Activated naive CD4-positive, alpha-beta T cell treated with anti-CD3 and anti-CD28 coated beads, Interleukin-2, amount 10 ng/mL, durations not matched to agents 7 days and 5 days (primary cell): ENCODE results near the gene SEMA3A.
"Not testable (repeated sequence)": the region's sequence is repeated elsewhere in the genome, so short reads cannot be mapped to it uniquely, and the experiment has no call there.

Experiments used
- CTCF ChIA-PET: fragments of 350-600 bp; sonication (Branson Sonifier 250); formaldehyde crosslinking; loops from one replicate; lab custom pipeline; 2021; ENCODE audit warnings: antibody characterized with exemption; lab: Charles Lee
- DNase-seq: peaks from one replicate; pipeline ENCODE4 v3.0.0-alpha.2; 2020
- H3K27ac Mint-ChIP-seq: one replicate; pipeline ENCODE4 v1.8.0; 2021; ENCODE audit warnings: mild to moderate bottlenecking, moderate library complexity, mixed read lengths
- H3K27me3 Mint-ChIP-seq: one replicate; pipeline ENCODE4 v1.8.0; 2021; ENCODE audit warnings: mild to moderate bottlenecking, mixed read lengths
- H3K36me3 Mint-ChIP-seq: one replicate; pipeline ENCODE4 v1.8.0; 2021; ENCODE audit warnings: mixed read lengths
- H3K4me1 Mint-ChIP-seq: one replicate; pipeline ENCODE4 v1.8.0; 2021; ENCODE audit warnings: mixed read lengths
- H3K4me3 Mint-ChIP-seq: one replicate; pipeline ENCODE4 v1.8.0; 2021; ENCODE audit warnings: mild to moderate bottlenecking, moderate library complexity, mixed read lengths
- H3K9me3 Mint-ChIP-seq: one replicate; pipeline ENCODE4 v1.8.0; 2021; ENCODE audit warnings: mixed read lengths

The SEMA3A gene

DNA sequence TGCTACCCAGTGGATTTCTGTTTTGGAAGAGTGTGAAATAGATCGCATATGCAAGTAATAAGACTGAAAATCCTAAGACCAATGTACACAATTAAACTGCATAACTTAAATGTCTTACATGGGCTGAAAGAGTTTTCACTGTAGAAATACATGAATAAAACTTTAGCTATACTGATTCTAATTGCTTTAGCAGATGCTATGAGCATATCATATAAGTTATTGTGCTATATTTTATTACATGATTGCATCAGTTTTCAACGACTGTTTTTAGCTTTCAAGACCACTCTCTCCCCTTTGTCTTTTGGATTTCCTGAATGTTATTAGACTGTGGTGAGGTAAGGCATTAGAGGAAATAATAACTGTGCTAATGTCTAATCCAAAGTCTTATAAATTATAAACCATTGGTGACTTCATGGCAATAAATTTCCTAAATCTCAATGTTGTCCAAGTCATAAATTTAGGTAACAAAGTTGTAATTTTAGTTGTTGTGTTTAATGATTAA lies 124.5 kb downstream of the SEMA3A start:
- CTCF ChIA-PET = no interaction called here
- Mint-ChIP-seq H3K9me3 (no peaks in the 10 kb centered on the region), H3K27ac (no peak overlapping the region), H3K36me3 (no peaks in the 10 kb centered on the region), H3K4me1 (peaks cover 18% of the 10 kb centered on the region), H3K27me3 (no peaks in the 10 kb centered on the region), H3K4me3 (no peak overlapping the region)
- DNase-seq = no peak

DNA sequence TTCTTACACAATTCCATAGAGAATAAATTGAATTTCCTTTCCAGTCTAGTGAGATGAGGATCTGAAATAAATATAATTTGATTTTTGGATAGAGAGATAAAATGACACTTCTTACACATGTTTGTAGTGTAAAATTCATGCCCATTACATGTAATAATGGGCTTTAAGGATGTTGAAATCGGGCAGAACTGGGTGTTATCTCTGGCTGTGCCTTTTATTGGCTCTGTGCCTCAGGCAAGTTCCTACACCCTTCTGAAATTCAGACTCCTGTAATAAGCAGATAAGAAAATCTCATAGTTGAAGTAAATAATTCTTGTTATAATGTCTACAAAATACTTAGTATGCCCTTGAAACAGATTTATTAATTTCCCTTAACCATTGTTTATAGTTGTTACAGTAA lies 125.6 kb downstream of the SEMA3A start:
- Mint-ChIP-seq H3K36me3 (no peaks in the 10 kb centered on the region), H3K4me3 (no peak overlapping the region), H3K4me1 (peaks cover 15% of the 10 kb centered on the region), H3K27me3 (no peaks in the 10 kb centered on the region), H3K27ac (no peak overlapping the region), H3K9me3 (no peaks in the 10 kb centered on the region)
- DNase-seq = no peak
- CTCF ChIA-PET = no interaction called here

DNA sequence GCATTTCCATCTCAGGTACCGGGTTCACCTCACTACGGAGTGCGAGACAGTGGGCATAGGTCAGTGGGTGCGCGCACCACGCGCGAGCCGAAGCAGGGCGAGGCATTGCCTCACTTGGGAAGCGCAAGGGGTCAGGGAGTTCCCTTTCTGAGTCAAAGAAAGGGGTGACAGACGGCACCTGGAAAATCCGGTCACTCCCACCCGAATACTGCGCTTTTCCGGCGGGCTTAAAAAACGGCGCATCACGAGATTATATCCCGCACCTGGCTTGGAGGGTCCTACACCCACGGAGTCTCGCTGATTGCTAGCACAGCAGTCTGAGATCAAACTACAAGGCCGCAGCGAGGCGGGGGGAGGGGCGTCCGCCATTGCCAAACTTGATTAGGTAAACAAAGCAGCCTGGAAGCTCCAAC lies 132.1 kb downstream of the SEMA3A start:
- CTCF ChIA-PET, H3K27me3 Mint-ChIP-seq, H3K36me3 Mint-ChIP-seq, H3K27ac Mint-ChIP-seq, DNase-seq, H3K9me3 Mint-ChIP-seq, H3K4me3 Mint-ChIP-seq: not testable (repeated sequence)
- H3K4me1 Mint-ChIP-seq = peaks cover 20% of the 10 kb centered on the region

DNA sequence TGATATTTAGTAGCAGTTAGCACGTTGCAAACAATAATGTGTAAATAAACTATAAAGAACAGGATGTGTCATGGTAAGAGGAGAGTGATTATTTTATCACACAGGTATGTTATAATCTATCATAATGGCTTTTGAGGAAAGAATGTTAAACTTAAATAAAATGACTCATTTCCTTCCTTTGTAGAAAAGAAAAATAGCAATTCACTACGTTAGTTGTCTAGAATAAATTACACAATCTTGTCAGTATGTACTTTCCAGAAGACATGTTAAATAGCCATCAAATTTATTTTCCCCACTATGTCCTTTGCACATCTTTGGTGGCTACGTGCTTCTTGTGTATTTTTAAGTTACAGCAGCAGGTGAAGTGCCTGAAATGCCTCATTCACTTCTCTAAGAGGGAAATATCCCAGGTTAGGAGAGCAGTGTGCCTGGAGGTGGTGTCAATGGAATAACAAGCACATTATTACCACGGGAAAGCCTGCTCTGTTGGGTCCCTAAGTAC lies 133.8 kb downstream of the SEMA3A start:
- Mint-ChIP-seq H3K4me3 (no peak overlapping the region), H3K36me3 (no peaks in the 10 kb centered on the region), H3K4me1 (peaks cover 26% of the 10 kb centered on the region), H3K27ac (no peak overlapping the region), H3K27me3 (no peaks in the 10 kb centered on the region), H3K9me3 (no peaks in the 10 kb centered on the region)
- CTCF ChIA-PET = no interaction called here
- DNase-seq = no peak

DNA sequence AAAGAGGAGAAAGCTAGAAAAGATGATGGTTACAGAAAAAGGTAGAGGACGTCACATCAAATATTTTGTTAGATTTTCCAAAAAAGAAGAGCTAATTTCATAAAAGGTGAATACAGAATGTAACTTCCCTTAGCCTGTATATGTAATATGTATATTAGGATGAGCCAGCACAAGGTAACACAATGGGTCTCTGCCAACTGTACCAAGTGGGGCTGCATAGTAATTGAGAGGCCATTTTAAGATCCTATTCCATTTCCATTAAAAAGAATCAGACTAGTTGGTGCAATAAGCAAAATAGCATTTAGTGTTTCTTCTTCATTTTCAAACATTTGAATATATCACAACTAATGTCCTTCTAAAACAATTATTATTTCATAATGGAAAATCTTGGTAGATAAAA lies 134.6 kb downstream of the SEMA3A start:
- CTCF ChIA-PET = no interaction called here
- Mint-ChIP-seq H3K4me3 (no peak overlapping the region), H3K4me1 (peaks cover 26% of the 10 kb centered on the region), H3K36me3 (peaks cover 3% of the 10 kb centered on the region), H3K9me3 (peaks cover 3% of the 10 kb centered on the region), H3K27me3 (no peaks in the 10 kb centered on the region), H3K27ac (no peak overlapping the region)
- no peak for DNase-seq

DNA sequence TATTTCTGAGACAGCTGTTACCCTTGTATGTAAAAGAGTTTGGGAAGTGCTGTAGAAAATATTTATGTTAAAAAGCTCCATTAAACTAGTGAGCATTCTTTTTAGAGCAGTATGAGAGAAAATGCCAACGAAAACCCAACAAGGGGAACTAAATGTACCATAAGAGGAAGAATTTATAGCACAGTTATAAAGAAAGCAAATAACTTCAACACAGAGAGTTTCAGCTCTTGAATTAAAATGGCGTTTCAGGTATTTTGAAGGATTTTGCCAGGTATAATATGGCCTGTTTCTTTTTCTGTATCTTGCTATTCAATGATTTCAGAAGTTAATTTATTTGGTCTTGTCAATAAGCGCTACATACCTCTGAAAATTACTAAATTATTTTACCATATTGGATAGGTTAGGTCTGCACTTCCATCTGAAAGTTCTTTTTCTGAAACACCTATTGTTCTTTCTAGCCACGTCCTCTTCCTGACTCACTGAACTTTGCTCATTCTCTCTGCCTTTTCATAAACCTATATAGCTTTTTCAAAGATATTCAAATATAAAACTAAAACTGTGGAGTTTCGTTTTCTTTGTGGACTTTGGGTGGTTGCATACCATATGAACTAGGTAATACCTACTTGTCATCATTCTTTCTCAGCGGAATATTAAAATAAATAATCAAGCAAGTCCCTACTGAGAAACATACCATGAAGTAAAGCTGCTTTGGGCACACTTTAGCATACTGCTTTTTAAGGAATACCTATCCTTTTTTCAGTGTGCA lies 136.1 kb downstream of the SEMA3A start:
- CTCF ChIA-PET = no interaction called here
- no peak overlapping the region for H3K27ac Mint-ChIP-seq

DNA sequence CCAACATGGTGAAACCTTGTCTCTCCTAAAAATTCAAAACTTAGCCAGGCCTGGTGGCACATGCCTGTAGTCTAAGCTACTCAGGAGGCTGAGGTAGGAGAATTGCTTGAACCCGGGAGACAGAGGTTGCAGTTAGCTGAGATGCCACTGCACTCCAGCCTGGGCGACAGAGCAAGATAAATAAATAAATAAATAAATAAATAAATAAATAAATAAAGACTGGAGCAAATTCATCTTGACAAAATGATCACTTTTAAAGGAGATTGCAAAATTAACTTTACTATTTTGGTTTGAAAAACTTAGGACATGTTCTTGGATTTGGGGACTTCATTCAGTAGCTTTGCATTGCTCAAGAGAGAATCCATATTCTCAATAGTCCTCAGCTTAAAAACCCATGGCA lies 137.0 kb downstream of the SEMA3A start:
- Mint-ChIP-seq H3K4me1 (peaks cover 26% of the 10 kb centered on the region), H3K27me3 (no peaks in the 10 kb centered on the region), H3K27ac (no peak overlapping the region), H3K36me3 (peaks cover 3% of the 10 kb centered on the region), H3K9me3 (peaks cover 3% of the 10 kb centered on the region), H3K4me3 (no peak overlapping the region)
- CTCF ChIA-PET = no interaction called here
- no peak for DNase-seq

More for the DNA sequence above, 136.1 kb downstream of the SEMA3A start:
- no peak for DNase-seq
- H3K4me1 Mint-ChIP-seq = peaks cover 26% of the 10 kb centered on the region
- H3K4me3 Mint-ChIP-seq = no peak overlapping the region
- H3K36me3 Mint-ChIP-seq = peaks cover 3% of the 10 kb centered on the region
- peaks cover 3% of the 10 kb centered on the region for H3K9me3 Mint-ChIP-seq
- H3K27me3 Mint-ChIP-seq = no peaks in the 10 kb centered on the region

DNA sequence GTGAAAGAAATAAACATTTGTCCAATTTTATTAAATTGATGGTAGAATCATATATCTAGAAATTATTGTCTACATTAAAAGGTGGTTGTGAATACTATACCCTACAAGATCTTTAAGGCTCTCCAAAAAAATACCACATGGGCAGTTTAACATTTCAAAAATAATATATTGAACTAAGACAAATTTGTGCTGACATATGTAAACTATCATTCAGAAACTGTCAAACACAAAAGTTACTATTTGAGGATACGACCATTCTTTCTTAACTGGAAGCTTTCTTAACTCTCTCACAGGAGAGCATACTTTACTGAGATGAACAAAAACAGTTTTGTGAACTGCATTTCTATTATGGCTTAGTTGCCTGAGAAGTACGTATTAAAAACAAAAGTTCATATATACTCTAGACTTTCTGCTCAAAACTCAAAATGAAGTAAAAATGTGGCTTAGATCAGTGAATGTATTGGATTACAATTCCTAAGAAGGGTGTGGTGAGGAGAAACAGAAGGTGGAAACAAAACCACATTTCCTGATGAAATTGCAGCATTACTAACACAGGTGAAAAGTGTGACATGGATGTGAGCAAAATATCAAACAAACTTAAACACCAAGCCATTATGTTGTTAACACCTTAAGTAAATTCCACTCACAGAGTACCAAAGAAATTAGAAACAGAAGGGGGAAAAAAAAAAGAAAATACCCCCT lies 138.5 kb downstream of the SEMA3A start:
- no peak for DNase-seq
- Mint-ChIP-seq H3K4me1 (peaks cover 25% of the 10 kb centered on the region), H3K27ac (no peak overlapping the region), H3K9me3 (peaks cover 5% of the 10 kb centered on the region), H3K27me3 (no peaks in the 10 kb centered on the region), H3K36me3 (peaks cover 4% of the 10 kb centered on the region), H3K4me3 (no peak overlapping the region)
- CTCF ChIA-PET = no interaction called here

DNA sequence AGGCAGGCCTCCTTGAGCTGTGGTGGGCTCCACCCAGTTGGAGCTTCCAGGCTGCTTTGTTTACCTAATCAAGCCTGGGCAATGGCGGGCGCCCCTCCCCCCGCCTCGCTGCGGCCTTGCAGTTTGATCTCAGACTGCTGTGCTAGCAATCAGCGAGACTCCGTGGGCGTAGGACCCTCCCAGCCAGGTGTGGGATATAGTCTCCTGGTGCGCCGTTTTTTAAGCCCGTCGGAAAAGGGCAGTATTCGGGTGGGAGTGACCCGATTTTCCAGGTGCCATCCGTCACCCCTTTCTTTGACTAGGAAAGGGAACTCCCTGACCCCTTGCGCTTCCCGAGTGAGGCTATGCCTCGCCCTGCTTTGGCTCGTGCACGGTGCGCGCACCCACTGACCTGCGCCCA lies 139.4 kb downstream of the SEMA3A start:
- DNase-seq, H3K4me3 Mint-ChIP-seq, CTCF ChIA-PET, H3K27me3 Mint-ChIP-seq, H3K27ac Mint-ChIP-seq, H3K9me3 Mint-ChIP-seq, H3K36me3 Mint-ChIP-seq: not testable (repeated sequence)
- peaks cover 18% of the 10 kb centered on the region for H3K4me1 Mint-ChIP-seq

DNA sequence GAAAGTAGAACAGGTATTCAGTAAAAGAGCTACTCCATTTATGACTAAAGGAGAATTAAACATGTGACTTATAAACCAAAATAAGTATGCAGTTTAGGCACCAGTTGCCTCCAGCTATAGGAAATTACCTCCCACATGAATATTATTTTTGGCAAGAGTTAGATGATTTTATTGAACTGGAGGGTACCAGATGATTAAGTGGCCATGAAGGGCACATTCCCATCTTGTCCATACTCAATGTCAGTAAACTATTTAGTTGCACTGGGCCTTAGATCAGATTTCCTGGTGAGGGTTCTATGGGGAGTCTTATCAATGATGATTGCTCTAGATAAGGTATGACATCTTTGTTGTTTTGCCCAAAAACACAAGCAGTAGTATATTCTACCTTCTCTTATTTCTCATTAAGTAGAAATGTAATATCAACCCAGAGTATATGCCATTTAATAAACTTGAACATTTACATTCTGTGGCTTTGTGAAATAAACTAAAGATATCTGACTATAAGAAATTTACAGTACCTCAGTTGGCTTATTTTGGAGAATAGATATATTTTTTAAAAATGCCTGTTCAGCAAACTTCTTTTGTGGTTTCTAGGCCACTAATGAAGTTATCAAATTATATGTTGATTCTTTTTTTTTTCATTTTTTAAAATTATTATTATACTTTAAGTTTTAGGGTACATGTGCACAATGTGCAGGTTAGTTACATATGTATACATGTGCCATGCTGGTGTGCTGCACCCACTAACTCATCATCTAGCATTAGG lies 145.3 kb downstream of the SEMA3A start:
- Mint-ChIP-seq H3K27ac (no peak overlapping the region), H3K36me3 (peaks cover 1% of the 10 kb centered on the region), H3K27me3 (no peaks in the 10 kb centered on the region), H3K9me3 (peaks cover 2% of the 10 kb centered on the region), H3K4me3 (no peak overlapping the region), H3K4me1 (no peaks in the 10 kb centered on the region)
- DNase-seq = no peak
- CTCF ChIA-PET = no interaction called here

DNA sequence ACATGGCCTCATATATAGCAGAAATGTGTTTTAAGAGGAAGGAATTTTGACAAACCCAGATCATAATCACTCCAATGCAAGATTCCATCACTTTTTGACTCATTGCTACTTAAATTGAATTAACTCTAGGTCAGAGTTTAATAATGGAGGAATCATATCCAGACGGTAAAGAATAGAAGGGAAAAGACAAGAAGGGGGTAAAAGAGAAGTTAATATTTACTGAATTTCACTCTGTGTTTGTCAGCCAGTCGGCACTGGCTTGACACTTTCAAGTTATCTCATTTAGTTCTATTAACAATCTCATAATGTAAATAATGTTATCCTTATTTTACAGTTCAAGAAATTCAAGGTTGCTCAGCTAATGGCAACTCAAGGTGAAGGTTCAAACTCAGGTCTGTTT lies 147.5 kb downstream of the SEMA3A start:
- CTCF ChIA-PET = no interaction called here
- H3K36me3 Mint-ChIP-seq = no peaks in the 10 kb centered on the region
- no peaks in the 10 kb centered on the region for H3K4me1 Mint-ChIP-seq
- H3K4me3 Mint-ChIP-seq = no peak overlapping the region
- H3K27me3 Mint-ChIP-seq = no peaks in the 10 kb centered on the region
- DNase-seq = no peak
- H3K27ac Mint-ChIP-seq = no peak overlapping the region
- no peaks in the 10 kb centered on the region for H3K9me3 Mint-ChIP-seq

DNA sequence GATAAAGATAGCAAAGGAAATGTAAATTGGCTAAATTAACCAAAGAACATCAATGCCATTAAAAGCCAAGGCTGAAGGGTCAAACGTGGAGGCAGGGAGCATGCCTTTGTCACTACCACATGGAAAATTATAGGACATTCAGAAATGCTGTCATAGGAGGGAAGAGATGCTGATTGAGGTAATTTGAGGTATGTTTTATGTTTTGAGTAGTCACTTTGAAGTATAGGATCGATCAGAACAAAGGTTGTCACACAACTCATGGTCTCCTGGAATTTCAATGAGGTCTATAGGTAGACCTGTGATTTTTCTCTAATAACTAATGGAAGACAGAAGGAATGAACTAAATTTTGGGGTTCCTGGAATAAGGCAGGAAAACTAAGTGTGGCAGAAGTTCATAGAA lies 149.8 kb downstream of the SEMA3A start:
- Mint-ChIP-seq H3K27me3 (no peaks in the 10 kb centered on the region), H3K9me3 (no peaks in the 10 kb centered on the region), H3K4me3 (no peak overlapping the region), H3K36me3 (no peaks in the 10 kb centered on the region), H3K27ac (no peak overlapping the region), H3K4me1 (no peaks in the 10 kb centered on the region)
- CTCF ChIA-PET = no interaction called here
- no peak for DNase-seq

DNA sequence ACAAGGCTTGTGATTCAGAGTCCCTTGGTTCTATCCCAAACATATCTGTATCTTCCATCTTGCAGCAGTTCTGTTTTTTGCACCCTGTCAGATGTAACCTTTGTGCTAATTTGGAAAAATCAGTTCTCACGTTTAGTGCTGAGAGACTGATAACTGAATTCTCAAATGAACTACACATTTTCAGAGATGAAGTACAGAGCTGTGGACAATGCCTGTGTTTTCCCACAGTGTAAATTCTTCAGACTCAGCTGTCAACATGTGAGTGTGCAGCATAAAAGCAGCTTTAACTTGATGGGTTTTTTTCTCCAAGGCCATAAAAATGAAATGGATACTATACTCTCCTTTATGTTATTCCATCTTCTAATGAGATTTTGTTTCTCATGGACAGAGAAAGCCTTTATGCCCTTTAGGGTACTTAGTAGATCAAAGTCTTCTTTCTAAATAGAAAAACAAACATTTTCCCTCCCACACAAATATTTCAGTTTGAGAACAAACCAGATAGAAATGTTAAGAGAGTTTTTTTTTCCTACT lies 150.9 kb downstream of the SEMA3A start:
- no peak for DNase-seq
- no peaks in the 10 kb centered on the region for H3K9me3 Mint-ChIP-seq
- no peaks in the 10 kb centered on the region for H3K27me3 Mint-ChIP-seq
- no peak overlapping the region for H3K4me3 Mint-ChIP-seq
- no peaks in the 10 kb centered on the region for H3K4me1 Mint-ChIP-seq
- H3K27ac Mint-ChIP-seq = no peak overlapping the region
- CTCF ChIA-PET = no interaction called here
- H3K36me3 Mint-ChIP-seq = no peaks in the 10 kb centered on the region

DNA sequence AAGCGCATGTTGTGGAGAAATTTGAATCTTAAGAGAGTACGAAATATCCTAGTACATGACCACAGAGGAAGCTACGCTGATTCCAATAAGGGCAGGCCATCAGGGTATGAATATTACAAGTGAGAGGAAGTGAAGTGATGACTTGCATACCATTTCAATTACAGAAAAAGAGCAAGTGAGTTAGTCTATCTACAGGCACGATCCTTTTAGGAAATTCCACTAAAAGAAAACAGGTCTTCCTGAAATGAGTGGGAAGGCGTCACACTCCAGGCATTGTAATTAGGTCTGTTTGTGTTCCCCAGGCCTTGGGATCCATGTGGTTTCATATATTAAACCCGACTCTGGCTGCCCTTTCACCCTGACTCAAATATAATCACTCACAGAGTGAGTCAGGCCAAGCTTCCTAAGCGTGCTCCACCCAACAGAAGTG lies 152.5 kb downstream of the SEMA3A start:
- no peaks in the 10 kb centered on the region for H3K27me3 Mint-ChIP-seq
- H3K9me3 Mint-ChIP-seq = no peaks in the 10 kb centered on the region
- H3K36me3 Mint-ChIP-seq = no peaks in the 10 kb centered on the region
- no peak overlapping the region for H3K4me3 Mint-ChIP-seq
- H3K4me1 Mint-ChIP-seq = no peaks in the 10 kb centered on the region
- no peak for DNase-seq
- no peak overlapping the region for H3K27ac Mint-ChIP-seq
- CTCF ChIA-PET = no interaction called here
